GM12864 (cell line): ENCODE measurements around the gene PIBF1.

Experiments used
- DNase-seq: peaks from one replicate; pipeline ENCODE4 v3.0.0-alpha.2; 2011; ENCODE audit warnings: low read depth
- H3K4me3 ChIP-seq: 2 replicates; pipeline ENCODE4 v1.5.1; 2011; ENCODE audit warnings: mild to moderate bottlenecking, low read depth, low read length, control low read depth
- TF ChIP-seq, protein P1 (sequence below): IDR thresholded peaks from 2 replicates; pipeline ENCODE4 v1.5.1; 2011; ENCODE audit warnings: low read depth, mild to moderate bottlenecking, moderate library complexity, low read length, control low read depth, inconsistent platforms; ENCODE audit errors: missing control alignments

The PIBF1 gene

DNA sequence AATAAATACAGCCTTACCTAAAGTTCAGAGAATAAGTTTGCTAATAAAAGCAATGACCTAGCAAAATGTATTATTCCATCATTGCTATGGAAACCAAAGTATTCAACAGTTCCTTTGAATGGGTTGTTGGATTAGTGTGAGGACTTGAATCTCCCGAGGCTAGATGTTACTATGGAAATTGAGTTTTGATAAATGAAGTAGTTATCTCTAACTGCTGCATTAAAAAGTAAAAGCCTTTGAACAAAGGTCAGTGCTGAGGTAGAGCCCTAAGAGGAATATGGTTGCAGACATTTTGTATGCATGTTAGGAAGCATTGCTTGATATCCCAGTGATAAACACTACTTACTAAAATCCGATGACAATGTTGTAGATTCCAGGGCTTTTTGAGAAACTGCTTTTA is 283.1 kb downstream of the PIBF1 start:
- no peak overlapping the region for H3K4me3 ChIP-seq
- TF ChIP-seq, protein P1, sequence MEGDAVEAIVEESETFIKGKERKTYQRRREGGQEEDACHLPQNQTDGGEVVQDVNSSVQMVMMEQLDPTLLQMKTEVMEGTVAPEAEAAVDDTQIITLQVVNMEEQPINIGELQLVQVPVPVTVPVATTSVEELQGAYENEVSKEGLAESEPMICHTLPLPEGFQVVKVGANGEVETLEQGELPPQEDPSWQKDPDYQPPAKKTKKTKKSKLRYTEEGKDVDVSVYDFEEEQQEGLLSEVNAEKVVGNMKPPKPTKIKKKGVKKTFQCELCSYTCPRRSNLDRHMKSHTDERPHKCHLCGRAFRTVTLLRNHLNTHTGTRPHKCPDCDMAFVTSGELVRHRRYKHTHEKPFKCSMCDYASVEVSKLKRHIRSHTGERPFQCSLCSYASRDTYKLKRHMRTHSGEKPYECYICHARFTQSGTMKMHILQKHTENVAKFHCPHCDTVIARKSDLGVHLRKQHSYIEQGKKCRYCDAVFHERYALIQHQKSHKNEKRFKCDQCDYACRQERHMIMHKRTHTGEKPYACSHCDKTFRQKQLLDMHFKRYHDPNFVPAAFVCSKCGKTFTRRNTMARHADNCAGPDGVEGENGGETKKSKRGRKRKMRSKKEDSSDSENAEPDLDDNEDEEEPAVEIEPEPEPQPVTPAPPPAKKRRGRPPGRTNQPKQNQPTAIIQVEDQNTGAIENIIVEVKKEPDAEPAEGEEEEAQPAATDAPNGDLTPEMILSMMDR, result no peak
- no peak for DNase-seq

DNA sequence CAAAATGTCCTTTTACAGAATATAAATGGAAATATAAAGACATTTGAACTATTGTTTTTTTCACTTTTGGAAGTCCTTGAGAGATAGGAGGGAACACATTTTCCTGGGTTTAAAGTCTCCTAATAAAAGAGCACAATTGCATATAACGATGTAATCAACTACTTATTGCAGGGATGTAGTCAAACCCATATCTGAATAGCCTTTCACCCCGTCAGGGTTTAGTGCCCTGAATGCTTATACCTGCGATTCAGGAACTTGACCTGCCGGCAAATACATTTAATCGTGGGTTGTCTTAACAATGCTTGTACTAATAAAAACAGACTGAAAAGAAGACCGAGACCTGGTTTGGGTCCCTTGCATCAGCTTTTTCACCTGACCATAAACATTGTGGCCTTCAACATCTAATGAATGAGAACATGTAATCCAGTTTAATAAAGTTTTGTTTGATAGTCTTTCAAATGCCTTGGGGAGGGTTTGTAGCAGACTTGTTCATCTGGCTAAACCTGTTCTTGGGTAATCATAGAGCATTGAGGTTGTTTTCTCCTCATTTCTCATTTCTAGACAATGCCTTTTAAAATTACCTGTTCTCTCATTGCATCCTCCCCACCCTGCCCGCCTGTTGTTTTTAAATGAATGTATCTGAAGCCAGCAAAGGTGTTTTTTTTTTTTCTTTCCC is 283.9 kb downstream of the PIBF1 start:
- H3K4me3 ChIP-seq, result no peak overlapping the region
- TF ChIP-seq, protein P1, result no peak
- no peak for DNase-seq
